GM12878 (cell line): ENCODE results near the gene MN1.

ENCODE experiments used
- CBFB ChIP-seq: IDR thresholded peaks from 2 replicates; pipeline ENCODE4 v1.6.1; 2016; ENCODE audit warnings: antibody characterized with exemption, low read depth
- CHD4 ChIP-seq: fragments of 200-600 bp; sonication (generic); IDR thresholded peaks from 2 replicates; pipeline ENCODE4 v1.6.1; 2016; ENCODE audit warnings: mild to moderate bottlenecking
- CREB1 ChIP-seq: IDR thresholded peaks from 2 replicates; pipeline ENCODE4 v1.6.1; 2012; ENCODE audit warnings: low read depth, mild to moderate bottlenecking, inconsistent platforms
- ESRRA ChIP-seq: IDR thresholded peaks from 2 replicates; pipeline ENCODE4 v1.6.1; 2012; ENCODE audit warnings: mild to moderate bottlenecking, low read length, improper control_type of control experiment
- EZH2 ChIP-seq: IDR thresholded peaks from 2 replicates; pipeline ENCODE4 v1.6.1; 2012; ENCODE audit warnings: low read depth, mild to moderate bottlenecking, control low read depth, inconsistent platforms, low read length, borderline replicate concordance; ENCODE audit not compliant: control insufficient read depth
- GABPA ChIP-seq: IDR thresholded peaks from 2 replicates; pipeline ENCODE4 v1.6.1; 2014; ENCODE audit warnings: antibody characterized with exemption, low read depth, mild to moderate bottlenecking, inconsistent platforms
- HCFC1 ChIP-seq: fragments of 150-350 bp; IDR thresholded peaks from 2 replicates; pipeline ENCODE4 v1.6.1; 2014; ENCODE audit warnings: low read length
- HDAC2 ChIP-seq: fragments of 200-600 bp; sonication (generic); IDR thresholded peaks from 2 replicates; pipeline ENCODE4 v1.6.1; 2017
- KDM1A ChIP-seq: fragments of 200-600 bp; sonication (generic); IDR thresholded peaks from 2 replicates; pipeline ENCODE4 v1.6.1; 2016; ENCODE audit warnings: borderline replicate concordance
- PML ChIP-seq: IDR thresholded peaks from 2 replicates; pipeline ENCODE4 v1.6.1; 2012; ENCODE audit warnings: low read length, inconsistent platforms
- TF ChIP-seq, protein P1 (sequence below), 3 experiments: IDR thresholded peaks in 2 of 3; conservative IDR thresholded peaks in 1 of 3; 2 replicates each; pipeline ENCODE4 v1.5.1; 2011; ENCODE audit warnings: low read depth in 3 of 3, low read length in 3 of 3, mild to moderate bottlenecking in 3 of 3, control low read depth in 2 of 3, moderate library complexity in 2 of 3, inconsistent platforms in 1 of 3, mixed read lengths in 1 of 3; ENCODE audit not compliant: control insufficient read depth in 2 of 3, insufficient read depth in 1 of 3; ENCODE audit errors: extremely low read depth in 1 of 3
- TF ChIP-seq, protein P2 (sequence below): IDR thresholded peaks from 2 replicates; pipeline ENCODE4 v1.6.1; 2012; ENCODE audit warnings: improper control_type of control experiment, low read depth, low read length; ENCODE audit not compliant: insufficient replicate concordance
- TF ChIP-seq, protein P3 (sequence below): fragments of 450-650 bp; IDR thresholded peaks from 2 replicates; pipeline ENCODE4 v1.6.1; 2017; ENCODE audit warnings: mild to moderate bottlenecking, moderate library complexity
- TF ChIP-seq, protein P4 (sequence below): IDR thresholded peaks from 2 replicates; pipeline ENCODE4 v1.6.1; 2012; ENCODE audit warnings: mild to moderate bottlenecking, low read depth, low read length

DNA sequence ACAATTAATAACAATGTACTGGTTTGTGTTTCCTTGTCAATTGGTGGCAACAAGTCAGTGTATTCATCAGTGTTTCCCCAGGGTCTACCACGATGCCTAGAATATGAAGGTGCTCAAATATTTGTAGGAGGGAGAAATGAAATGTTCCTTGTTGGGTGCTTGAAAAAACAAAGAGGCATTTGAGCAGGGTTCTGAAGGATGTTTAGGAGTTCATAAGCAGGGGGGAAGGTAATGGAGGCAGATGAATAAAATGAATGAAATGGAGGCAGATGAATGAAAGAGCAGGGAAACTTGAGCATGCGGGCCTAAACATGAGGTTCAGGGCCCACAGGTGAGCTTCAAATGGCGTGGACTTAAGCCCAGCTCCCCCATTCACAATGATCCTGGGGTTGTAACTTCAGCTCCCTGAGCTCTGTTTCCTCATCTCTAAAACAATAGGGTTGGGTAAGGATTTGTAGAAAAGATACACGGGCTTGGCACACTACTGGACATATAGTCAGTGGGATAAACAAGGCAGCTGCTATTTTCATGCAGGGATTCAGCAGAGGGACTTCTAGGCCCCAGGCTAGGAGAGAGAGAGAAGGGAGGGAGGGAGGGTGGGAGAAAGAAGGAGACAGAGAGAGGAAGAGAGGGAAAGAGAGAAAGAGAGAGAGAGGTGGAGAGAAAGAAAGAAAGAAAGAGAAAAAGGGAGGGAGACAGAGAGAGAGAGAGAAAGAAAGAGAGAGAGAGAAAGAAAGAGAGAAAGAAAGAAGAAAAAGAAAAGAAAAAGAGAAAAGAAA is 73.7 kb downstream of the MN1 start:
- TF ChIP-seq, protein P1, sequence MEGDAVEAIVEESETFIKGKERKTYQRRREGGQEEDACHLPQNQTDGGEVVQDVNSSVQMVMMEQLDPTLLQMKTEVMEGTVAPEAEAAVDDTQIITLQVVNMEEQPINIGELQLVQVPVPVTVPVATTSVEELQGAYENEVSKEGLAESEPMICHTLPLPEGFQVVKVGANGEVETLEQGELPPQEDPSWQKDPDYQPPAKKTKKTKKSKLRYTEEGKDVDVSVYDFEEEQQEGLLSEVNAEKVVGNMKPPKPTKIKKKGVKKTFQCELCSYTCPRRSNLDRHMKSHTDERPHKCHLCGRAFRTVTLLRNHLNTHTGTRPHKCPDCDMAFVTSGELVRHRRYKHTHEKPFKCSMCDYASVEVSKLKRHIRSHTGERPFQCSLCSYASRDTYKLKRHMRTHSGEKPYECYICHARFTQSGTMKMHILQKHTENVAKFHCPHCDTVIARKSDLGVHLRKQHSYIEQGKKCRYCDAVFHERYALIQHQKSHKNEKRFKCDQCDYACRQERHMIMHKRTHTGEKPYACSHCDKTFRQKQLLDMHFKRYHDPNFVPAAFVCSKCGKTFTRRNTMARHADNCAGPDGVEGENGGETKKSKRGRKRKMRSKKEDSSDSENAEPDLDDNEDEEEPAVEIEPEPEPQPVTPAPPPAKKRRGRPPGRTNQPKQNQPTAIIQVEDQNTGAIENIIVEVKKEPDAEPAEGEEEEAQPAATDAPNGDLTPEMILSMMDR (IDR thresholded peaks at IDR 0.05 in 2 of 3, conservative IDR thresholded peaks at IDR 0.05 in 1 of 3; ENCODE audit: control insufficient read depth in 2 of 3, extremely low read depth in 1 of 3, insufficient read depth in 1 of 3, low read depth in 3 of 3, low read length in 3 of 3): no peak
- TF ChIP-seq EZH2 (no peak), PML (no peak), CBFB (no peak), ESRRA (no peak), HCFC1 (no peak), GABPA (no peak), CREB1 (no peak), HDAC2 (no peak), CHD4 (no peak), KDM1A (no peak)
- TF ChIP-seq, protein P2, sequence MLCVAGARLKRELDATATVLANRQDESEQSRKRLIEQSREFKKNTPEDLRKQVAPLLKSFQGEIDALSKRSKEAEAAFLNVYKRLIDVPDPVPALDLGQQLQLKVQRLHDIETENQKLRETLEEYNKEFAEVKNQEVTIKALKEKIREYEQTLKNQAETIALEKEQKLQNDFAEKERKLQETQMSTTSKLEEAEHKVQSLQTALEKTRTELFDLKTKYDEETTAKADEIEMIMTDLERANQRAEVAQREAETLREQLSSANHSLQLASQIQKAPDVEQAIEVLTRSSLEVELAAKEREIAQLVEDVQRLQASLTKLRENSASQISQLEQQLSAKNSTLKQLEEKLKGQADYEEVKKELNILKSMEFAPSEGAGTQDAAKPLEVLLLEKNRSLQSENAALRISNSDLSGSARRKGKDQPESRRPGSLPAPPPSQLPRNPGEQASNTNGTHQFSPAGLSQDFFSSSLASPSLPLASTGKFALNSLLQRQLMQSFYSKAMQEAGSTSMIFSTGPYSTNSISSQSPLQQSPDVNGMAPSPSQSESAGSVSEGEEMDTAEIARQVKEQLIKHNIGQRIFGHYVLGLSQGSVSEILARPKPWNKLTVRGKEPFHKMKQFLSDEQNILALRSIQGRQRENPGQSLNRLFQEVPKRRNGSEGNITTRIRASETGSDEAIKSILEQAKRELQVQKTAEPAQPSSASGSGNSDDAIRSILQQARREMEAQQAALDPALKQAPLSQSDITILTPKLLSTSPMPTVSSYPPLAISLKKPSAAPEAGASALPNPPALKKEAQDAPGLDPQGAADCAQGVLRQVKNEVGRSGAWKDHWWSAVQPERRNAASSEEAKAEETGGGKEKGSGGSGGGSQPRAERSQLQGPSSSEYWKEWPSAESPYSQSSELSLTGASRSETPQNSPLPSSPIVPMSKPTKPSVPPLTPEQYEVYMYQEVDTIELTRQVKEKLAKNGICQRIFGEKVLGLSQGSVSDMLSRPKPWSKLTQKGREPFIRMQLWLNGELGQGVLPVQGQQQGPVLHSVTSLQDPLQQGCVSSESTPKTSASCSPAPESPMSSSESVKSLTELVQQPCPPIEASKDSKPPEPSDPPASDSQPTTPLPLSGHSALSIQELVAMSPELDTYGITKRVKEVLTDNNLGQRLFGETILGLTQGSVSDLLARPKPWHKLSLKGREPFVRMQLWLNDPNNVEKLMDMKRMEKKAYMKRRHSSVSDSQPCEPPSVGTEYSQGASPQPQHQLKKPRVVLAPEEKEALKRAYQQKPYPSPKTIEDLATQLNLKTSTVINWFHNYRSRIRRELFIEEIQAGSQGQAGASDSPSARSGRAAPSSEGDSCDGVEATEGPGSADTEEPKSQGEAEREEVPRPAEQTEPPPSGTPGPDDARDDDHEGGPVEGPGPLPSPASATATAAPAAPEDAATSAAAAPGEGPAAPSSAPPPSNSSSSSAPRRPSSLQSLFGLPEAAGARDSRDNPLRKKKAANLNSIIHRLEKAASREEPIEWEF: no peak
- TF ChIP-seq, protein P3, sequence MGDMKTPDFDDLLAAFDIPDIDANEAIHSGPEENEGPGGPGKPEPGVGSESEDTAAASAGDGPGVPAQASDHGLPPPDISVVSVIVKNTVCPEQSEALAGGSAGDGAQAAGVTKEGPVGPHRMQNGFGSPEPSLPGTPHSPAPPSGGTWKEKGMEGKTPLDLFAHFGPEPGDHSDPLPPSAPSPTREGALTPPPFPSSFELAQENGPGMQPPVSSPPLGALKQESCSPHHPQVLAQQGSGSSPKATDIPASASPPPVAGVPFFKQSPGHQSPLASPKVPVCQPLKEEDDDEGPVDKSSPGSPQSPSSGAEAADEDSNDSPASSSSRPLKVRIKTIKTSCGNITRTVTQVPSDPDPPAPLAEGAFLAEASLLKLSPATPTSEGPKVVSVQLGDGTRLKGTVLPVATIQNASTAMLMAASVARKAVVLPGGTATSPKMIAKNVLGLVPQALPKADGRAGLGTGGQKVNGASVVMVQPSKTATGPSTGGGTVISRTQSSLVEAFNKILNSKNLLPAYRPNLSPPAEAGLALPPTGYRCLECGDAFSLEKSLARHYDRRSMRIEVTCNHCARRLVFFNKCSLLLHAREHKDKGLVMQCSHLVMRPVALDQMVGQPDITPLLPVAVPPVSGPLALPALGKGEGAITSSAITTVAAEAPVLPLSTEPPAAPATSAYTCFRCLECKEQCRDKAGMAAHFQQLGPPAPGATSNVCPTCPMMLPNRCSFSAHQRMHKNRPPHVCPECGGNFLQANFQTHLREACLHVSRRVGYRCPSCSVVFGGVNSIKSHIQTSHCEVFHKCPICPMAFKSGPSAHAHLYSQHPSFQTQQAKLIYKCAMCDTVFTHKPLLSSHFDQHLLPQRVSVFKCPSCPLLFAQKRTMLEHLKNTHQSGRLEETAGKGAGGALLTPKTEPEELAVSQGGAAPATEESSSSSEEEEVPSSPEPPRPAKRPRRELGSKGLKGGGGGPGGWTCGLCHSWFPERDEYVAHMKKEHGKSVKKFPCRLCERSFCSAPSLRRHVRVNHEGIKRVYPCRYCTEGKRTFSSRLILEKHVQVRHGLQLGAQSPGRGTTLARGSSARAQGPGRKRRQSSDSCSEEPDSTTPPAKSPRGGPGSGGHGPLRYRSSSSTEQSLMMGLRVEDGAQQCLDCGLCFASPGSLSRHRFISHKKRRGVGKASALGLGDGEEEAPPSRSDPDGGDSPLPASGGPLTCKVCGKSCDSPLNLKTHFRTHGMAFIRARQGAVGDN: no peak
- TF ChIP-seq, protein P4, sequence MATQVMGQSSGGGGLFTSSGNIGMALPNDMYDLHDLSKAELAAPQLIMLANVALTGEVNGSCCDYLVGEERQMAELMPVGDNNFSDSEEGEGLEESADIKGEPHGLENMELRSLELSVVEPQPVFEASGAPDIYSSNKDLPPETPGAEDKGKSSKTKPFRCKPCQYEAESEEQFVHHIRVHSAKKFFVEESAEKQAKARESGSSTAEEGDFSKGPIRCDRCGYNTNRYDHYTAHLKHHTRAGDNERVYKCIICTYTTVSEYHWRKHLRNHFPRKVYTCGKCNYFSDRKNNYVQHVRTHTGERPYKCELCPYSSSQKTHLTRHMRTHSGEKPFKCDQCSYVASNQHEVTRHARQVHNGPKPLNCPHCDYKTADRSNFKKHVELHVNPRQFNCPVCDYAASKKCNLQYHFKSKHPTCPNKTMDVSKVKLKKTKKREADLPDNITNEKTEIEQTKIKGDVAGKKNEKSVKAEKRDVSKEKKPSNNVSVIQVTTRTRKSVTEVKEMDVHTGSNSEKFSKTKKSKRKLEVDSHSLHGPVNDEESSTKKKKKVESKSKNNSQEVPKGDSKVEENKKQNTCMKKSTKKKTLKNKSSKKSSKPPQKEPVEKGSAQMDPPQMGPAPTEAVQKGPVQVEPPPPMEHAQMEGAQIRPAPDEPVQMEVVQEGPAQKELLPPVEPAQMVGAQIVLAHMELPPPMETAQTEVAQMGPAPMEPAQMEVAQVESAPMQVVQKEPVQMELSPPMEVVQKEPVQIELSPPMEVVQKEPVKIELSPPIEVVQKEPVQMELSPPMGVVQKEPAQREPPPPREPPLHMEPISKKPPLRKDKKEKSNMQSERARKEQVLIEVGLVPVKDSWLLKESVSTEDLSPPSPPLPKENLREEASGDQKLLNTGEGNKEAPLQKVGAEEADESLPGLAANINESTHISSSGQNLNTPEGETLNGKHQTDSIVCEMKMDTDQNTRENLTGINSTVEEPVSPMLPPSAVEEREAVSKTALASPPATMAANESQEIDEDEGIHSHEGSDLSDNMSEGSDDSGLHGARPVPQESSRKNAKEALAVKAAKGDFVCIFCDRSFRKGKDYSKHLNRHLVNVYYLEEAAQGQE: no peak
